HG03025 (cell line): Measurements from ENCODE around the gene MYLK3.
A peak's percentile ranks its signal among the peaks of the same experiment; 100 is the strongest.
"Not testable (repeated sequence)": the region's sequence is repeated elsewhere in the genome, so short reads cannot be mapped to it uniquely, and the experiment has no call there.

Experiments used
- ATAC-seq: cut with Tn5 transposase; IDR thresholded peaks from one replicate; pipeline ENCODE4 v1.9.1; 2021; ENCODE audit warnings: mild to moderate bottlenecking, moderate library complexity; ENCODE audit not compliant: unreplicated experiment, low FRiP score

MYLK3 gene

DNA sequence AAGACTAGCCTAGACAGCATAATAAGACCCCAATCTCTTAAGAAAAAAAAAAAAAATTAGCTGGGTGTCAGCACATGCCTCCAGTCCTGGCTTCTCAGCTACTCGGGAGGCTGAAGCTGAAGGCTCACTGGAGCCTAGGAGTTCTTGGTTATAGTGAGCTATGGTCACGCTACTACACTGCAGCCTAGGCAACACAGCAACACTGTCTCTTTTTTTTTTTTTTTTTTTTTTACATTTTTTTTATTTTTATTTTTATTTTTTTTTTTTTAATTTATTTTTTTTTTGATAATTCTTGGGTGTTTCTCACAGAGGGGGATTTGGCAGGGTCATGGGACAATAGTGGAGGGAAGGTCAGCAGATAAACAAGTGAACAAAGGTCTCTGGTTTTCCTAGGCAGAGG is 54.5 kb downstream of the MYLK3 start:
- no peak for ATAC-seq

GRCh38 chr16:46691726-46692125 is 56.4 kb downstream of the MYLK3 start:
- no peak for ATAC-seq

- no peak for ATAC-seq
These were observed 57.6 kb downstream of the MYLK3 start for GRCh38 chr16:46690281-46691178.

- ATAC-seq: peak; percentile 68
These were observed 58.5 kb downstream of the MYLK3 start, which contains the start of gene ORC6 for GRCh38 chr16:46689365-46690280. ORC6 (plus strand) TSS chr16:46689659; CDS start chr16:46689706, 47 bp downstream.

DNA sequence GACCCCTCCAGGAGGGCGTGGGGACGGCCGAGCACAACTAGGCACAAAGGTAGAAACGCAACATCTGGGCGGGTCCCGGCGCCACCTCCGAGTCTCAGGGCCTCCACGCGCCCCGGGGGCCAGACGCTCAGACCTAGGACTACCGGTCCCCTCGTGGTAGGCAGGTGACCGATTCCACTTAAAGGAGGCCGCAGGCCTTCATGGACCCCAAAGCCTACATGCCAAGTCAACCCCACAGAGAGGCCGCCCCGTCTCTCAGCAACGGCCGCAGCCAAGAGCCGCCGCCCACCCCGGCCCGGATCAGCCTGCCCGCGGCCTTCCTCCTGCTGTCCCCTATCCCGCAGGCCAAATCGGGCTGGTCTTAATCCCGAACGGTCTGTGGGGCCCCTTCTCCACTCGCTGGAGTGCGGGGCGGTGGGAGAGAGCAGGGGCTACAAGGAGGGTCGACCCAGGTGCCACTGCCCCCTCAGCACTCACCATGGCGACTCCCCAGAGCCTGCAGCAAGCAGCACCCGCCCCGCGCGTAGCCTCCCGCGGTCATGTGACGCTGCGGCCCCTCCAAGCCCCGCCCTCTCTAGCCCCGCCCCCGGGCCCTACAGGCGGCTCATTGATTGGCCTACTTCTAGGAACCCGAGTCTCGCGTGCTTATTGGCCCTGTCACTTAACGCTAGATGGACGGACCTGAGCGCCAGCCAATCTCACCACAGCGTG is 59.3 kb downstream of the MYLK3 start, which contains the start of gene VPS35:
VPS35 (minus strand) TSS at position 525 of the 711 bp plus-strand sequence; CDS start at position 480, 45 bp downstream.
- ATAC-seq: peak; percentile 87

DNA sequence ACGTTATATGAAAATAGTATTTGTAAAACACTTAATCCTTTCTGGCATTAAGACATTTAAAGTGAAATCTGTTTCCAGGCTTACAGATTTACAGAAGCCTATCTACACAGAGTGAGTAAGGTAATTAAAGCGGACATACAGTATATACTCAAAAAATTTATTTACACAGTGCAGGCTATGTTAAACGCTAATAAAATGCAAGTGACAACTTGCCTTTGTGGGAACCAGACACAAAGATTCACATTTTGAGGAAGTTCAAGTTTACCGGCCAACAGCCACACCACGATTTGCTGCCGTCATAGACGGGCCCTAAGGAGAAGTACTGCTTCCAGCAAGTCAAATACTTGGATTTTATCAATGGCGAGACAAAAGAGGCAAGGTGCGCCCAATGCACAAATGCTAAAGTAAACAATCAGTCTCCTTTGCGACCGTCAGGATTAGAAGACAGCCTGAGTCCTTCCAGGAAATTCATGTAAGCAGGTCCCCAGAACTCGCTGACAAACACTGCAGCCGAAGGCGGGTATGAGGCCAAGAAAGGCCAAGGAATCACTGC is 60.0 kb downstream of the MYLK3 start:
- ATAC-seq: no peak

- no peak for ATAC-seq
These were observed 60.7 kb downstream of the MYLK3 start for GRCh38 chr16:46687486-46687885.

DNA sequence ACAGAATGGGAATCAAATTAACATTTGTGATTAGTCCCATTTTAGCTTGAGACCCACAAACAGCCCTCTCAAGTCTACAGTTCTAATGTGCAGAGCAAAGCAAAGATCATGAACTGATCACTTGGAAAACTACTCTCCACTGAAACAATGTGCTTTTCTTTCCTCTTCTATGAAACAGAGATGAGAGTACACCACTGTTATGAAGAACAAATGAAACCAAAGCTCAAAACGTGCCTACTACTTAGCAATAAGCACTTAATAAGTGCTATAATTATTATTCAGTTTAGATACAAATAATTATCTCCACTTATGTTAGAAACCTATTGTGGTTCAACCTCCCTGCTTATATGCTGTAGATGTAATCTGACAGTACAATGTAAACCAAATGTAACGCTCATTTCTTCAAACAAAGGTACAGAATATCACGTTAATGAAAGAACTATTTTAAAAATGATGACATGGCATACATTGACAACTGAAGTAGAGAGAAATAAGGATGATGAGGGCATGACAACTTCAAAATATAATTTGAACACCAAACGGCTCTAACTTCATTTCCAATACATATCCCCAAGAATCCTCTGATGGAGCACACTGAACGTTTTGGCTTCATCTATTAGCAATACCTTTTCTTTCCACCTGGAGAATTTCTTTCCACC is 61.2 kb downstream of the MYLK3 start:
- no peak for ATAC-seq

DNA sequence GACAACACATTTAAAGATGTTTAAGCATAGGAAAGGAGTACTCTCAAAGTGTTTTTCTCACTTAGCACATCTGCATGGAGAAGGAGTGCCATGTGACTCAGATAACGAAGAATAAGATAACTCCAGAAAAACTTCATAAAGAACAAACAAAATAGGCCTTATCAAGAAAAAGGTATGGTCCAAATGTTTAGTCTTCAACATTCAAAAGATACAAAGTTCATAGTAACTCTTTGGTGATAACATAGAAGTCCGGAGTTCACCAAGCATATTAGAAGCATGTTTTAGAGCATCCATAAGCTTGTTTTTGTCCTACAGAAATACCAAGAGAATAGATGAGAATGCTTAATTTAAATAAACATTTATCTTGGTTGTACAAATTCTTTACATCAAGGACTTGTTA is 66.3 kb downstream of the MYLK3 start:
- ATAC-seq: not testable (repeated sequence)

DNA sequence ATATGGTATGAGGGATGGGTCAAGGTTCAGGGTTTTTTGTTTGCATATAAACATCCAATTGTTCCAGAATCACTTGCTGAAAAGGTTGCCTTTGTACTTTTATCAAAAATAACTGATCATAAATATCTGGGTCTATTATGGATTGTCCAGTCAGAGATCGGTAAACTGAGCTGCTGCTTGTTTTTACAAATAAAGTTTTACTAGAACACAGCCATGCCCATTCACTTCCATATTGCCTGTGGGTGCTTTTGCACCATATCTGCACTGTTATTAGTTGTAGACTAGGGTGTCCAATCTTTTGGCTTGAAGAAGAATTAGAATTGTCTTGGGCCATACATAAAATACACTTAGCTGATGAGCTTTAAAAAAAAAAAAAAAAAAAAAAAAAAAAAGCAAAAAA is 70.2 kb downstream of the MYLK3 start:
- not testable (repeated sequence) for ATAC-seq

DNA sequence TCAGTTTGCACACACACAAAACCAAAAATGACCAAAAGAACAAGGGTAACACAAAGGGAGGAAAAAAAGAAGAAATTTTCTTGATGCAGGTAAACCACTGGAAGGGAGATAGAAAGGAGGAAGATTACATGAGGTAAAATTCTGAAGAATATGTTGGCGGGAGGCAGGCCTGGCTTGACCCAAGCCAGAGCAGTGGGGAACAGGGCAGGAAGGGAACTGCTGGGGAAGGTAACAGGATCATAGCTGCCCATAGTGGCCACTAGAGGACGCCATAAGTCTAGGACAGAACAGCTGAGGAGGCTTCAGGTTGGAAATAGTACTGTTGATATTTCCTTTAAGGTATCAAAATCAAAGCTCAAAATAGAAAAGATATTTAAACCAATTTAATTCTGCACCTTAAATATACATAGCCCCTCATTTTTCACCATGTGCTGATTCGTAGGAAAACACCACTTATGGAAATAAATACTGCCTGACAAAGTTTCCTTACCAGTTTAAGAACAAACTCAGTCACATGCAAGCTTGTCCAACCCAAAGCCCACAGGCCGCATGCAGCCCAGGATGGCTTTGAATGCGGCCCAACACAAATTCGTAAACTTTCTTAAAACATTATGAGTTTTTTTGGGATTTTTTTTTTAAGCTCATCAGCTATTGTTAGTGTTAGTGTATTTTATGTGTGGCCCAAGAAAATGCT is 74.7 kb downstream of the MYLK3 start:
- ATAC-seq: no peak

DNA sequence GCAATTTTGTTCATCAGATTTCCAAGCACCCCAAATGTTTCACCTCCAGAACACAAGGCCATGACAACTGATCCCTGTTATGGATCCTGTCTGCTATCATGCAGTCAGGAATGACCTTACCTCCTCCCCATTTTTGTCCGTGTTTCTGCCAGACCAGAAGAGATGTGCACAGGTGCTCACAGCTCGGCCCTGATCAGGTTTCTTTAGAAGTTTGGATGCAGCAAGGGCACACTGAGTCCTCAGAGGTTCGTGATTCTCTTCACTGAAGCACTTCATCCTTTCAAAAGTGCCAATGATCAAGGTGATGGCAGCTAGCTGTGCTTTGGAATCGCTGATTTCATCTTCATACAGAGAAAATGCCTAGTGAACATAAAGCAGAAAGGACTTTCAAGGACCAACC is 86.0 kb downstream of the MYLK3 start:
- ATAC-seq: no peak

DNA sequence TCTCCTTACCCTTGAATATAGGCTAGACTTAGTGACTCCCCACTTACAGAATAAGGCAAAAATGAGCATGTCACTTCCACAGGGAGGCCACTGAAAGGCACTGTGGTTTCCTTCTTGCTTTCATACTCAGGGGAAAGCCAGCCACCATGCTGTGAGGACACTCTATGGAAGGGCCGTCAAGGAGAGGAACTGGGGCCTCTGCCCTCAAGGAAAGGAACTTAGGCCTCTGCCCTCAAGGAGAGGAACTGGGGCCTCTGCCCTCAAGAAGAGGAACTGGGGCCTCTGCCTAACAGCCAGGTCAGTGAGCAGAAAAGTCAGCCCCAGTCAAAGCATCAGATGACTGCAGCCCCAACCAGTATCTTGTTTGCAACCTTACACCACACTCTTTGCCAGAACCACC is 89.2 kb downstream of the MYLK3 start:
- peak; percentile 82 for ATAC-seq
